ENCODE results near the gene ISM1. TPM values are rescaled to one million over a fixed set of nuclear protein-coding genes. Genes with fewer than 3 reads are reported as not detected.

ISM1 gene
- total RNA-seq, 1 donor from 2014 or later = 0.98 TPM

DNA sequence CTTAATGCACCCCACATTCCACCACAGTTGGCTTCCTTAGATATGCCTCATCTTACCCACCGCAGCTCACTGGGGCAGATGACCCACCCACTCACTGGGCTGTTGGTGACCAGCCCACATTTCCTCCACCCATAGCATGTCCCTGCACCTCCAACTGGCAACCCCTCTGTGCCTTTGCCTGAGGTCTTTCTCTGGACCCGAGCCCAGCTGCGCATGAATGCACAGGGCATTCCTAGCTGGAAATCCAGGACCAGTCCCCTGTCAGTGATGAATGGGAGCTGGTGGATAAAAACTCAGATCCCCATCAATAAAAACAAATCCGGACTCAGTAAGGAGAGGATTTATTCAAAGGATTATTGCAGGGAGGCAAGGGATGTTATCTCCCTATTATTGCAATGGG is 75.0 kb downstream of the ISM1 start:
- Mint-ChIP-seq H3K36me3 (ENCODE audit: low read depth, unreplicated experiment) (no peaks in the 10 kb centered on the region), H3K27ac (ENCODE audit: unreplicated experiment) (no peak overlapping the region), H3K4me1 (ENCODE audit: low read depth, unreplicated experiment) (no peaks in the 10 kb centered on the region), H3K9me3 (ENCODE audit: unreplicated experiment) (no peaks in the 10 kb centered on the region), H3K4me3 (ENCODE audit: unreplicated experiment) (no peak overlapping the region), H3K27me3 (ENCODE audit: low read depth, unreplicated experiment) (peaks cover 9% of the 10 kb centered on the region)
- DNase-seq (ENCODE audit: low read depth) = no peak
- FAIRE-seq = no peak
- Histone ChIP-seq H3K9ac (ENCODE audit: low read length) (no peak overlapping the region), H3K4me3 (ENCODE audit: insufficient read depth, low read depth, low read length) (no peak overlapping the region), H3K27me3 (ENCODE audit: insufficient read depth, low read length) (no peaks in the 10 kb centered on the region), H3K4me1 (ENCODE audit: insufficient read depth, low read length) (no peaks in the 10 kb centered on the region), H3K9me3 (ENCODE audit: insufficient read depth, low read depth, low read length) (no peaks in the 10 kb centered on the region), H2AFZ (ENCODE audit: low read depth, low read length) (no peak overlapping the region), H4K20me1 (ENCODE audit: insufficient read depth, low read length) (no peaks in the 10 kb centered on the region), H3K27ac (ENCODE audit: low read depth, low read length) (no peak overlapping the region), H3K4me2 (ENCODE audit: low read length) (no peak overlapping the region), H3K36me3 (ENCODE audit: insufficient read depth, low read length) (no peaks in the 10 kb centered on the region), H3K79me2 (ENCODE audit: insufficient read depth, low read length) (no peaks in the 10 kb centered on the region)
- TF ChIP-seq EZH2 (IDR thresholded peaks at IDR 0.05; ENCODE audit: insufficient read depth, low read length) = no peak
- TF ChIP-seq, protein P1, sequence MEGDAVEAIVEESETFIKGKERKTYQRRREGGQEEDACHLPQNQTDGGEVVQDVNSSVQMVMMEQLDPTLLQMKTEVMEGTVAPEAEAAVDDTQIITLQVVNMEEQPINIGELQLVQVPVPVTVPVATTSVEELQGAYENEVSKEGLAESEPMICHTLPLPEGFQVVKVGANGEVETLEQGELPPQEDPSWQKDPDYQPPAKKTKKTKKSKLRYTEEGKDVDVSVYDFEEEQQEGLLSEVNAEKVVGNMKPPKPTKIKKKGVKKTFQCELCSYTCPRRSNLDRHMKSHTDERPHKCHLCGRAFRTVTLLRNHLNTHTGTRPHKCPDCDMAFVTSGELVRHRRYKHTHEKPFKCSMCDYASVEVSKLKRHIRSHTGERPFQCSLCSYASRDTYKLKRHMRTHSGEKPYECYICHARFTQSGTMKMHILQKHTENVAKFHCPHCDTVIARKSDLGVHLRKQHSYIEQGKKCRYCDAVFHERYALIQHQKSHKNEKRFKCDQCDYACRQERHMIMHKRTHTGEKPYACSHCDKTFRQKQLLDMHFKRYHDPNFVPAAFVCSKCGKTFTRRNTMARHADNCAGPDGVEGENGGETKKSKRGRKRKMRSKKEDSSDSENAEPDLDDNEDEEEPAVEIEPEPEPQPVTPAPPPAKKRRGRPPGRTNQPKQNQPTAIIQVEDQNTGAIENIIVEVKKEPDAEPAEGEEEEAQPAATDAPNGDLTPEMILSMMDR (IDR thresholded peaks at IDR 0.05; ENCODE audit: insufficient read depth, low read depth, low read length) = no peak

DNA sequence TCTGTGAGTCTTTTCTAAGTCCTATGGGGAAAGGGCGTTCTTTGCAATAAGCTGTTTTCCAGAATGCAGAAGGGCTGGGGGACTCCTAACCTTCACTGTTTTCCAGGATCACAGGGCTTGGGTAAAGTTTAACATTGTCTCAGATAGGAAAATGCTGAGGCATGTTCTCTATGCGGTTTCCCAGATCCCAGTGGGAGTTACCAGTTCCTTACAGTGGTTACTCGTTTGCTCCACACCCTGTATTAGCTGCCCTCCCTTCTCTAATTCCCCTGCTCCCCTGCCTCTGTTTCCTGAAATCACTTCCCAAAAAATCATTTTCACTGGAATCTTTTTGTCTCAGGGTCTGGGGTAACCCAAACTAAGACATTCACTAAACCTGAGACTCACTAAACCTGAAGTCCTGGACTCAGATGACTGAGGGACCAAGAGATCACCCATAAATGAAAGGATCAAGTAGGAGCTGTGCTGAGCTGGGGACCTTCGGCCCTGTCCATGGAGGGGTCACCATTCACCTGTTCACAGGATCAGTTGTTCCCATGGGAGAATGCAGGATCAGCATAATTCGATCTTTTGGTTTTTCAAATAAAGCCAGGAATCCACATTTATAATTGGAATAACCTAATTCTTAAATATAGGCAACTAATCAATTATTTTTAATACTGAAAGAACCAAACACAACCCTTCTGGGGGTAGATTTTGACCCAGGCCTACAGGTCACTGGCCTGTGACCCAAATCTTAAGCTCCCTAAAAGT is 76.2 kb downstream of the ISM1 start:
- H3K4me3 ChIP-seq (ENCODE audit: insufficient read depth, low read depth, low read length) = no peak overlapping the region
- H3K27ac ChIP-seq (ENCODE audit: low read depth, low read length) = no peak overlapping the region
- no peak overlapping the region for H2AFZ ChIP-seq (ENCODE audit: low read depth, low read length)
- H3K4me2 ChIP-seq (ENCODE audit: low read length) = no peak overlapping the region
- H4K20me1 ChIP-seq (ENCODE audit: insufficient read depth, low read length) = no peaks in the 10 kb centered on the region
- no peaks in the 10 kb centered on the region for H3K9me3 Mint-ChIP-seq (ENCODE audit: unreplicated experiment)
- peaks cover 7% of the 10 kb centered on the region for H3K27me3 Mint-ChIP-seq (ENCODE audit: low read depth, unreplicated experiment)
- TF ChIP-seq, protein P1 (IDR thresholded peaks at IDR 0.05; ENCODE audit: insufficient read depth, low read depth, low read length) = no peak
- TF ChIP-seq EZH2 (IDR thresholded peaks at IDR 0.05; ENCODE audit: insufficient read depth, low read length) = no peak
- H3K4me3 Mint-ChIP-seq (ENCODE audit: unreplicated experiment) = no peak overlapping the region
- no peaks in the 10 kb centered on the region for H3K36me3 Mint-ChIP-seq (ENCODE audit: low read depth, unreplicated experiment)
- H3K9ac ChIP-seq (ENCODE audit: low read length) = no peak overlapping the region
- DNase-seq (ENCODE audit: low read depth) (no peak), FAIRE-seq (no peak)
- H3K4me1 ChIP-seq (ENCODE audit: insufficient read depth, low read length) = no peaks in the 10 kb centered on the region
- no peaks in the 10 kb centered on the region for H3K36me3 ChIP-seq (ENCODE audit: insufficient read depth, low read length)
- H3K79me2 ChIP-seq (ENCODE audit: insufficient read depth, low read length) = no peaks in the 10 kb centered on the region
- H3K27me3 ChIP-seq (ENCODE audit: insufficient read depth, low read length) = no peaks in the 10 kb centered on the region
- no peaks in the 10 kb centered on the region for H3K4me1 Mint-ChIP-seq (ENCODE audit: low read depth, unreplicated experiment)
- H3K9me3 ChIP-seq (ENCODE audit: insufficient read depth, low read depth, low read length) = no peaks in the 10 kb centered on the region
- no peak overlapping the region for H3K27ac Mint-ChIP-seq (ENCODE audit: unreplicated experiment)

DNA sequence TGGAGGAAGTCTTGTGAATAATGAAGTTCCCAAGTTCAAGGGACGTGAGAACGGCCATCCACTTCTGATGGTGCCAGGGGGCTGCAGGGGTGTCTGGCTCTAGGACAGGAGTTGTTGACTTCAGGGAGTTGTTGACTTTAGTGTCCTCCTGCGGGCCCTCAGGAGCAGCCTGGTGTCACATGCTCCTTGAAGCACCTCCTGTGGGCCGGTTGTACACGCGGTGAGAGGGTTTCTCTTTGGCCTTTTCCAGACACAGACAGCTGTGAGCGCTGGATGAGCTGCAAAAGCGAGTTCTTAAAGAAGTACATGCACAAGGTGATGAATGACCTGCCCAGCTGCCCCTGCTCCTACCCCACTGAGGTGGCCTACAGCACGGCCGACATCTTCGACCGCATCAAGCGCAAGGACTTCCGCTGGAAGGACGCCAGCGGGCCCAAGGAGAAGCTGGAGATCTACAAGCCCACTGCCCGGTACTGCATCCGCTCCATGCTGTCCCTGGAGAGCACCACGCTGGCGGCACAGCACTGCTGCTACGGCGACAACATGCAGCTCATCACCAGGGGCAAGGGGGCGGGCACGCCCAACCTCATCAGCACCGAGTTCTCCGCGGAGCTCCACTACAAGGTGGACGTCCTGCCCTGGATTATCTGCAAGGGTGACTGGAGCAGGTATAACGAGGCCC is 77.8 kb downstream of the ISM1 start:
- H3K4me3 ChIP-seq (ENCODE audit: insufficient read depth, low read depth, low read length) = no peak overlapping the region
- no peak overlapping the region for H3K27ac ChIP-seq (ENCODE audit: low read depth, low read length)
- H3K4me1 ChIP-seq (ENCODE audit: insufficient read depth, low read length) = no peaks in the 10 kb centered on the region
- Mint-ChIP-seq H3K9me3 (ENCODE audit: unreplicated experiment) (no peaks in the 10 kb centered on the region), H3K4me1 (ENCODE audit: low read depth, unreplicated experiment) (peaks cover 3% of the 10 kb centered on the region), H3K27ac (ENCODE audit: unreplicated experiment) (no peak overlapping the region), H3K4me3 (ENCODE audit: unreplicated experiment) (no peak overlapping the region), H3K36me3 (ENCODE audit: low read depth, unreplicated experiment) (no peaks in the 10 kb centered on the region), H3K27me3 (ENCODE audit: low read depth, unreplicated experiment) (peaks cover 7% of the 10 kb centered on the region)
- no peaks in the 10 kb centered on the region for H3K36me3 ChIP-seq (ENCODE audit: insufficient read depth, low read length)
- H3K79me2 ChIP-seq (ENCODE audit: insufficient read depth, low read length) = no peaks in the 10 kb centered on the region
- H3K27me3 ChIP-seq (ENCODE audit: insufficient read depth, low read length) = no peaks in the 10 kb centered on the region
- H2AFZ ChIP-seq (ENCODE audit: low read depth, low read length) = no peak overlapping the region
- H3K9me3 ChIP-seq (ENCODE audit: insufficient read depth, low read depth, low read length) = no peaks in the 10 kb centered on the region
- DNase-seq (ENCODE audit: low read depth) = no peak
- no peak for FAIRE-seq
- no peak overlapping the region for H3K9ac ChIP-seq (ENCODE audit: low read length)
- no peak overlapping the region for H3K4me2 ChIP-seq (ENCODE audit: low read length)
- TF ChIP-seq, protein P1 (IDR thresholded peaks at IDR 0.05; ENCODE audit: insufficient read depth, low read depth, low read length) = no peak
- TF ChIP-seq EZH2 (IDR thresholded peaks at IDR 0.05; ENCODE audit: insufficient read depth, low read length) = no peak
- H4K20me1 ChIP-seq (ENCODE audit: insufficient read depth, low read length) = no peaks in the 10 kb centered on the region
